Liver (tissue), 9 donors: Measurements from ENCODE around the gene GAB2. TPM values are rescaled to one million over a fixed set of nuclear protein-coding genes. Genes with fewer than 3 reads are reported as not detected.

Experiments used
- DNase-seq: peaks from one replicate; pipeline ENCODE4 v3.0.0-alpha.2; 2017; ENCODE audit warnings: low spot score
- H3K27ac ChIP-seq, 2 donors: one replicate each; pipeline ENCODE4 v1.7.0; 2013; ENCODE audit warnings: inconsistent platforms in 2 of 2, low read length in 2 of 2, control low read depth in 1 of 2, low read depth in 1 of 2, mild to moderate bottlenecking in 1 of 2
- H3K27me3 ChIP-seq, 4 donors: one replicate each; pipeline versions ENCODE4 v1.6.1 to v1.7.0; 2013; ENCODE audit warnings: low read length in 3 of 4, inconsistent platforms in 1 of 4, mild to moderate bottlenecking in 1 of 4, moderate library complexity in 1 of 4; ENCODE audit not compliant: control insufficient read depth in 4 of 4, insufficient read depth in 4 of 4
- H3K36me3 ChIP-seq, 4 donors: one replicate each; pipeline versions ENCODE4 v1.6.1 to v1.7.0; 2013; ENCODE audit warnings: low read length in 3 of 4, mild to moderate bottlenecking in 3 of 4, low read depth in 1 of 4, moderate library complexity in 1 of 4; ENCODE audit not compliant: control insufficient read depth in 4 of 4, insufficient read depth in 3 of 4
- H3K4me1 ChIP-seq, 4 donors: one replicate each; pipeline versions ENCODE4 v1.6.1 to v1.7.0; 2013; ENCODE audit warnings: low read length in 3 of 4, mild to moderate bottlenecking in 3 of 4, moderate library complexity in 1 of 4; ENCODE audit not compliant: control insufficient read depth in 4 of 4, insufficient read depth in 4 of 4
- H3K4me3 ChIP-seq, 3 donors: one replicate each; pipeline versions ENCODE4 v1.6.1 to v1.7.0; 2013; ENCODE audit warnings: low read length in 3 of 3, control low read depth in 1 of 3, low read depth in 1 of 3, mild to moderate bottlenecking in 1 of 3
- H3K9ac ChIP-seq, 2 donors: one replicate each; pipeline ENCODE4 v1.7.0; 2013; ENCODE audit warnings: low read length in 2 of 2, mild to moderate bottlenecking in 2 of 2, moderate library complexity in 2 of 2, control low read depth in 1 of 2, low read depth in 1 of 2
- H3K9me3 ChIP-seq, 4 donors: one replicate each; pipeline versions ENCODE4 v1.6.1 to v1.7.0; 2013; ENCODE audit warnings: low read length in 3 of 4; ENCODE audit not compliant: control insufficient read depth in 4 of 4
- CTCF ChIP-seq: fragments of 150-350 bp; IDR thresholded peaks from 2 replicates; pipeline ENCODE4 v1.5.1; 2017; ENCODE audit warnings: improper control_type of control experiment, low read depth, low read length; ENCODE audit not compliant: missing input control
- EGR1 ChIP-seq, 2 donors: IDR thresholded peaks; 2 replicates each; pipeline ENCODE4 v1.6.1; 2016 to 2018; ENCODE audit warnings: antibody characterized with exemption in 2 of 2, low read depth in 2 of 2
- FOXA1 ChIP-seq: IDR thresholded peaks from 2 replicates; pipeline ENCODE4 v1.6.1; 2016; ENCODE audit warnings: antibody characterized with exemption
- FOXA2 ChIP-seq: IDR thresholded peaks from 2 replicates; pipeline ENCODE4 v1.6.1; 2016; ENCODE audit warnings: antibody characterized with exemption
- GABPA ChIP-seq, 2 donors: IDR thresholded peaks in 1 of 2; conservative IDR thresholded peaks in 1 of 2; 2 replicates each; pipeline ENCODE4 v1.6.1; 2016; ENCODE audit warnings: antibody characterized with exemption in 2 of 2, mild to moderate bottlenecking in 1 of 2, moderate library complexity in 1 of 2
- HNF4A ChIP-seq, 2 donors: conservative IDR thresholded peaks; 2 replicates each; pipeline ENCODE4 v1.6.1; 2016; ENCODE audit warnings: antibody characterized with exemption in 2 of 2, mild to moderate bottlenecking in 2 of 2
- HNF4G ChIP-seq: IDR thresholded peaks from 2 replicates; pipeline ENCODE4 v1.6.1; 2016; ENCODE audit warnings: antibody characterized with exemption
- JUND ChIP-seq, 2 donors: IDR thresholded peaks; 2 replicates each; pipeline ENCODE4 v1.6.1; 2016; ENCODE audit warnings: antibody characterized with exemption in 2 of 2
- NR2F2 ChIP-seq: IDR thresholded peaks from 2 replicates; pipeline ENCODE4 v1.6.1; 2016; ENCODE audit warnings: antibody characterized with exemption
- RAD21 ChIP-seq, 2 donors: IDR thresholded peaks; 2 replicates each; pipeline ENCODE4 v1.6.1; 2016; ENCODE audit warnings: antibody characterized with exemption in 2 of 2, mild to moderate bottlenecking in 2 of 2
- REST ChIP-seq: IDR thresholded peaks from 2 replicates; pipeline ENCODE4 v1.6.1; 2016; ENCODE audit warnings: antibody characterized with exemption, mild to moderate bottlenecking
- RXRA ChIP-seq, 2 donors: IDR thresholded peaks; 2 replicates each; pipeline ENCODE4 v1.6.1; 2017 to 2018; ENCODE audit warnings: antibody characterized with exemption in 2 of 2, mild to moderate bottlenecking in 1 of 2
- SP1 ChIP-seq: IDR thresholded peaks from 2 replicates; pipeline ENCODE4 v1.6.1; 2018; ENCODE audit warnings: antibody characterized with exemption, mild to moderate bottlenecking
- TAF1 ChIP-seq: conservative IDR thresholded peaks from 2 replicates; pipeline ENCODE4 v1.6.1; 2016; ENCODE audit warnings: antibody characterized with exemption, mild to moderate bottlenecking
- YY1 ChIP-seq: IDR thresholded peaks from 2 replicates; pipeline ENCODE4 v1.6.1; 2016; ENCODE audit warnings: antibody characterized with exemption, mild to moderate bottlenecking
- WGBS: extraction: QIAGEN DNeasy Blood & Tissue Kit; methylation state at CpG from one replicate; pipeline ENCODE4 v1.1.7; 2013; 5-methylcytosine and 5-hydroxymethylcytosine counted together
- polyA plus RNA-seq, 2 donors: library from polyadenylated mRNA; stranded (reverse) in 1 of 2; unstranded in 1 of 2; fragments of 200-250 nt in 1 of 2; fragments of >200 nt in 1 of 2; fragmentation: Nextera tagmentation in 1 of 2; extraction: Ambion mirVana in 1 of 2; gene quantifications; one replicate each; pipeline versions ENCODE4 v1.2.1 to v1.2.3, GENCODE V29; 2013 to 2015
- total RNA-seq, 2 donors: library from RNA; depleted of rRNA; stranded (reverse); fragments of >200 nt; gene quantifications; one replicate each; pipeline ENCODE4 v1.2.3, GENCODE V29; 2014
- TF ChIP-seq, protein P1 (sequence below): IDR thresholded peaks from 2 replicates; pipeline ENCODE4 v1.6.1; 2016; ENCODE audit warnings: antibody characterized with exemption
- TF ChIP-seq, protein P2 (sequence below): IDR thresholded peaks from 2 replicates; pipeline ENCODE4 v1.6.1; 2016; ENCODE audit warnings: antibody characterized with exemption
- donor health status: healthy.
- donor health status: healthy.
- donor health status: healthy.
- donor health status: healthy.
- donor health status: healthy.

GAB2 gene
- total and polyA plus RNA-seq, 4 donors: 1.3 to 3.6 (median 2.5) TPM

DNA sequence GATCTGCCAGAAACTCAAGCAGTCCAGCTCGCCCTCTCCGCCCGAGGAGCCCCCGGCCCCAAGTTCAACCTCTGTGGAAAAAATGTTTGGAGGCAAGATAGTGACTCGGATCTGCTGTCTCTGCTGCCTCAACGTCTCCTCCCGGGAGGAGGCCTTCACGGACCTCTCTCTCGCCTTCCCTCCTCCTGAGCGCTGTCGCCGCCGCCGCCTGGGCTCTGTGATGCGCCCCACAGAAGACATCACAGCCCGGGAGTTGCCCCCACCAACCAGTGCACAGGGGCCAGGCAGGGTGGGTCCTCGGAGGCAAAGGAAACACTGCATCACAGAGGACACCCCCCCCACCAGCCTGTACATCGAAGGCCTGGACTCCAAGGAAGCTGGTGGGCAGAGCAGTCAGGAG, 208.1 kb downstream of the GAB2 start:
- Histone ChIP-seq H3K9ac (no peak overlapping the region), H3K9me3 (no peaks in the 10 kb centered on the region), H3K4me1 (no peaks in the 10 kb centered on the region), H3K4me3 (no peak overlapping the region), H3K27ac (no peak overlapping the region), H3K27me3 (no peaks in the 10 kb centered on the region), H3K36me3 (peaks cover 6 to 35% (median 13%) of the 10 kb centered on the region in 4 donors)
- no peak for DNase-seq
- 97% methylated on average over 18 of the region's 18 CpGs for WGBS
- no peak for TF ChIP-seq NR2F2
- TF ChIP-seq HNF4A (conservative IDR thresholded peaks at IDR 0.05): no peak
- no peak for TF ChIP-seq CTCF
- TF ChIP-seq HNF4G: no peak
- no peak for TF ChIP-seq RXRA (IDR thresholded peaks at IDR 0.05)
- TF ChIP-seq, protein P1, sequence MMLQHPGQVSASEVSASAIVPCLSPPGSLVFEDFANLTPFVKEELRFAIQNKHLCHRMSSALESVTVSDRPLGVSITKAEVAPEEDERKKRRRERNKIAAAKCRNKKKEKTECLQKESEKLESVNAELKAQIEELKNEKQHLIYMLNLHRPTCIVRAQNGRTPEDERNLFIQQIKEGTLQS: no peak
- no peak for TF ChIP-seq FOXA2
- no peak for TF ChIP-seq TAF1
- no peak for TF ChIP-seq JUND (IDR thresholded peaks at IDR 0.05)
- no peak for TF ChIP-seq GABPA (IDR thresholded peaks at IDR 0.05 in 1 of 2, conservative IDR thresholded peaks at IDR 0.05 in 1 of 2)
- no peak for TF ChIP-seq EGR1 (IDR thresholded peaks at IDR 0.05; ENCODE audit: low read depth in 2 of 2)
- TF ChIP-seq RAD21 (IDR thresholded peaks at IDR 0.05): no peak

DNA sequence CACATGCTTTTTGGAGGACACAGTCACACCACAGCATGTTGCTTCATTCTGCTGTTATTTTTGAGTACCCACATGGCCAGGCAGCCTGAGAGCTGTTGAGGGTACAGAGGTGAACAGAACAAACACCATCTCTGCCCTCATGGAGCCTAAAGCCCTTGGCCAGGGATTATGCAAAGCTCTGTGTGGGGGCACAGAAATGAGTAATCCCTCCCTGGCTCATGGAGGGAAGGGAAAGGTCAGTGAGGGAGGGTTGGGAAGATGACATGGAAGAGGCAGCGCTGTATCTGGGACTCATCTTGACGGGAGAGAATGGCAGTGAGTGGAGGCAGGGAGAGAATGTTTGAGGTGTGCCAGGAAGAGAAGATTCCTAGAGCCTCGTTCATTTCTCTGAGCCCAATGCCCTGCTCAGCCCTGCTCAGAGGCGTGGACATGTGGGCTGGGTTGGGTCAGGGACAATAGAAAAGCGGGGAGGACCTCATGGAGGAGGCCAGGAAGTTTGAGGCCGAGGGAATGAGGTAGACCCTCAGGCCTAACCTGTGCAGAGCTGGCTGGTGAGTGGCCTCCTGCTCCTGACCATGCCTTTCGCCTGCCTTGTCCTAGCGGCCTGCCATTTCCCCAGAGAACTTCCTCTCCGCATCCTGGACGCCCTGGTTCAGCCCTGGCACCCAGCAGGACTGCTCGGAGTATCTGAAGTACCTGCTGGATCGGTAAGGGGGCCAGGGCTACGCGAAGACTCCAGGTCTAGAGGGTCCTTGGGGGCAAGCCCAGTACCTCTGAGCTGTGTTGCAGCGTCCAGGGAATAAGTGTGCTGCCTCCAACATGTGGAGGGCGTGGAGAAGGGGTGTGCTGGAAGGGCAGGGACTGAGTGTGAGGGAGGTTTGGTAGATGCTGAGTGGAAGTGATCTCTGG, 209.1 kb downstream of the GAB2 start:
- no peak overlapping the region for H3K9ac ChIP-seq
- no peaks in the 10 kb centered on the region for H3K9me3 ChIP-seq
- WGBS: 97% methylated on average over 16 of the region's 16 CpGs
- H3K27me3 ChIP-seq: no peaks in the 10 kb centered on the region
- no peak for DNase-seq
- no peaks in the 10 kb centered on the region for H3K4me1 ChIP-seq
- H3K36me3 ChIP-seq: peaks cover 6 to 33% (median 11%) of the 10 kb centered on the region in 4 donors
- H3K27ac ChIP-seq: no peak overlapping the region
- TF ChIP-seq HNF4G (no peak), FOXA2 (no peak), RXRA (IDR thresholded peaks at IDR 0.05) (no peak), RAD21 (IDR thresholded peaks at IDR 0.05) (no peak), NR2F2 (no peak), CTCF (no peak), TAF1 (no peak), YY1 (no peak), GABPA (IDR thresholded peaks at IDR 0.05 in 1 of 2, conservative IDR thresholded peaks at IDR 0.05 in 1 of 2) (no peak), SP1 (no peak), REST (no peak), FOXA1 (no peak), HNF4A (conservative IDR thresholded peaks at IDR 0.05) (no peak), JUND (IDR thresholded peaks at IDR 0.05) (no peak)
- TF ChIP-seq, protein P2, sequence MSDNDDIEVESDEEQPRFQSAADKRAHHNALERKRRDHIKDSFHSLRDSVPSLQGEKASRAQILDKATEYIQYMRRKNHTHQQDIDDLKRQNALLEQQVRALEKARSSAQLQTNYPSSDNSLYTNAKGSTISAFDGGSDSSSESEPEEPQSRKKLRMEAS: no peak
- H3K4me3 ChIP-seq: no peak overlapping the region
